Suprapubic skin (tissue), 4 donors: Measurements from ENCODE around the gene HYI.

ENCODE experiments used
- EP300 ChIP-seq: sonication (generic); formaldehyde crosslinking; IDR thresholded peaks from one replicate; pipeline ENCODE4 v1.6.1; 2017; ENCODE audit warnings: antibody characterized with exemption
- POLR2A ChIP-seq, 2 donors: fragments of 450-650 bp; IDR thresholded peaks; one replicate each; pipeline ENCODE4 v1.6.1; 2017; ENCODE audit warnings: antibody characterized with exemption in 2 of 2, mild to moderate bottlenecking in 2 of 2, moderate library complexity in 2 of 2
- POLR2AphosphoS5 ChIP-seq, 3 donors: sonication (generic); formaldehyde crosslinking; IDR thresholded peaks; one replicate each; pipeline ENCODE4 v1.6.1; 2017; ENCODE audit warnings: antibody characterized with exemption in 3 of 3

DNA sequence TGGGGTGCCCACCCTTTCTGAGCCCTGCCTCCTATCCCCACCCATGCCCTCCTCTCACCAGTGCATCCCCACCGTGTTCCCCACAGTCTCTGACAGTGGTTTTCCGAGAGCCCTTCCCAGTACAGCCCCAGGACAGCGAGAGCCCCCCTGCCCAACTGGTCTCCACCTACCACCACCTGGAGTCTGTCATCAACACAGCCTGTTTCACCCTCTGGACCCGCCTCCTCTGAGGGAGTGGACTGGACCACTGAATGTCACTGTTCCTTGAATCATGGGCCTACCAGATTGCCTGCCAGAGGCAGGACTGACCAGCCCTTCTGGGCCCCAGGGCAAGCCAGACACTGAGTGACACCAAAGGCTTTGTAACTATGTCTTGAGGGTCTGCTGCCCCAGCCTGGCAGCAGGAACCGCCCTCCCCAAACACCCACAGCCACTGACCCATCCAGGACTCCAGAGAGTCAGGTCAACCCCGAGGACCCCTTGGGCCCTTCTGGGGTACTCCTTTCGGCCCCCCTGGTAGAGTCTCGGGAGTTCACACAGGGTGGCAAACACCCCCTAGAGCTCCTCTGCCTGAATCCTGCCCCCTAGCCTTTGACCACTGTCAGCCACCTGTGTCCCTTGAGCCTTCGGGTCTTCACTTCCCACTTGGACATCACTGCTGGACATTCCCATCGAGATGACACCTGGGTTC is 3.3 kb downstream of the HYI start:
- TF ChIP-seq POLR2A (IDR thresholded peaks at IDR 0.05) (no peak), POLR2AphosphoS5 (IDR thresholded peaks at IDR 0.05) (no peak), EP300 (no peak)
